OCI-LY3 (cell line): ENCODE results near the gene DAGLA.

Experiments
- H2AFZ ChIP-seq: fragments of 200-600, 300-600 bp; shearing (Covaris generic); 2 replicates; pipeline ENCODE4 v1.6.0; 2014; ENCODE audit warnings: antibody characterized with exemption, low read depth, low read length
- H3K27ac ChIP-seq: fragments of 200-600, 300-600 bp; sonication (generic); 2 replicates; pipeline ENCODE4 v1.5.1; 2014; ENCODE audit warnings: mild to moderate bottlenecking, low read length, moderate library complexity, mixed read lengths
- H3K27me3 ChIP-seq: fragments of 200-600, 300-600 bp; sonication (generic); 2 replicates; pipeline ENCODE4 v1.6.1; 2014; ENCODE audit warnings: low read depth, low read length, mixed read lengths
- H3K36me3 ChIP-seq: fragments of 200-600, 300-600 bp; sonication (generic); replicated peaks from 2 replicates; pipeline ENCODE3; 2014; ENCODE audit warnings: low read depth, low read length, mixed read lengths
- H3K4me1 ChIP-seq: fragments of 300-600, 200-600 bp; sonication (generic); 2 replicates; pipeline ENCODE4 v1.6.1; 2014; ENCODE audit warnings: low read length, mixed read lengths
- H3K4me2 ChIP-seq: fragments of 200-600, 300-600 bp; sonication (generic); 2 replicates; pipeline ENCODE4 v1.6.1; 2014; ENCODE audit warnings: low read length, mixed read lengths
- H3K4me3 ChIP-seq: fragments of 300-600, 200-600 bp; sonication (generic); 2 replicates; pipeline ENCODE4 v1.5.1; 2014; ENCODE audit warnings: antibody characterized with exemption, mild to moderate bottlenecking, low read length, moderate library complexity
- H3K79me2 ChIP-seq: fragments of 300-600, 200-600 bp; shearing (Covaris generic); 2 replicates; pipeline ENCODE4 v1.6.1; 2014; ENCODE audit warnings: mild to moderate bottlenecking, low read length, mixed read lengths
- H3K9ac ChIP-seq: fragments of 300-600, 200-600 bp; shearing (Covaris generic); 2 replicates; pipeline ENCODE4 v1.6.0; 2014; ENCODE audit warnings: mild to moderate bottlenecking, low read length, moderate library complexity
- H3K9me3 ChIP-seq: fragments of 200-600, 300-600 bp; shearing (Covaris generic); 2 replicates; pipeline ENCODE4 v1.6.1; 2014; ENCODE audit warnings: low read length, mixed read lengths; ENCODE audit not compliant: insufficient read depth
- H4K20me1 ChIP-seq: fragments of 200-600, 300-600 bp; sonication (generic); 2 replicates; pipeline ENCODE4 v1.6.1; 2016; ENCODE audit warnings: low read length, mixed read lengths; ENCODE audit not compliant: insufficient read depth
- EZH2phosphoT487 ChIP-seq: fragments of 200-600 bp; shearing (Covaris generic); IDR thresholded peaks from 2 replicates; pipeline ENCODE4 v1.6.1; 2018; ENCODE audit warnings: antibody characterized with exemption, mixed run types, low read depth
- TF ChIP-seq, protein P1 (sequence below): fragments of 200-600, 300-600 bp; sonication (generic); IDR thresholded peaks from 2 replicates; pipeline ENCODE4 v1.5.1; 2014; ENCODE audit warnings: antibody characterized with exemption, low read length, low read depth

Gene DAGLA

DNA sequence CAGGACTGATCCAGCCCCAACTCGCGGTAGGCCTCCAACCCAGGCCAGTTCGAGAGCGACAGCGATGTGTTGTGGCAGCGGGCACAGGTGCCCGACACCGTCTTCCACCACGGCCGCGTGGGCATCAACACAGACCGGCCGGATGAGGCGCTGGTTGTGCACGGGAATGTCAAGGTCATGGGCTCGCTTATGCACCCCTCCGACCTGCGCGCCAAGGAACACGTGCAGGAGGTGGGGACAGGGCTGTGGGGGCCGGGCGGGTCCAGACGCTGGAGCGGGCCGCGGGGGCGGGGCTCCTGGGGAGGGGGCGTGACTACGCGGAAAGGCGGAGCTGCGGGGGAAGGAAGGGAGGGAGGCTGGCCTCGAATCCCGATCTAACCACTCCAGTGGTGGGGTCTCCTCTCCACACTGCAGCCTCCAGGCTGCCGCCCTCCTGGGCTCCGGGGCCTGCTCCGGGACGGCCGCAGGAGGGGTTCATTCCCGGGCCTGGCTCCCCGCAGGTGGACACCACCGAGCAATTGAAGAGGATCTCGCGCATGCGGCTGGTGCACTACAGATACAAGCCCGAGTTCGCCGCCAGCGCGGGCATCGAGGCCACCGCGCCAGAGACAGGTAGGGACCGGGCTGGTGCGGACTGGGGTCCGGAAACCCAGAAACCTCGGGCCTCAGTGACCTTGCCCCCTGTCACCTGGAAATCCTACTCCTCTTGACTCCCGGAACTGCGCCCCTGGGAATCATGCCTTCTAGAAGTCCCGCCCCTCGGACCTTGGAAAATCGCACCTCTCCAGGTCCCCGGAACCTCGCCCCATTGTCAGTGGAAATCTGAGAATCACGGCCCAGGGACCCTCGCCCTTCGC, 97.3 kb downstream of the DAGLA start:
- Histone ChIP-seq H3K4me2 (no peak overlapping the region), H3K4me1 (no peaks in the 10 kb centered on the region), H3K9ac (no peak overlapping the region), H3K36me3 (no peaks in the 10 kb centered on the region), H3K9me3 (no peaks in the 10 kb centered on the region), H2AFZ (no peak overlapping the region), H3K27ac (no peak overlapping the region), H3K27me3 (no peaks in the 10 kb centered on the region), H3K4me3 (no peak overlapping the region), H4K20me1 (no peaks in the 10 kb centered on the region), H3K79me2 (no peaks in the 10 kb centered on the region)
- TF ChIP-seq, protein P1, sequence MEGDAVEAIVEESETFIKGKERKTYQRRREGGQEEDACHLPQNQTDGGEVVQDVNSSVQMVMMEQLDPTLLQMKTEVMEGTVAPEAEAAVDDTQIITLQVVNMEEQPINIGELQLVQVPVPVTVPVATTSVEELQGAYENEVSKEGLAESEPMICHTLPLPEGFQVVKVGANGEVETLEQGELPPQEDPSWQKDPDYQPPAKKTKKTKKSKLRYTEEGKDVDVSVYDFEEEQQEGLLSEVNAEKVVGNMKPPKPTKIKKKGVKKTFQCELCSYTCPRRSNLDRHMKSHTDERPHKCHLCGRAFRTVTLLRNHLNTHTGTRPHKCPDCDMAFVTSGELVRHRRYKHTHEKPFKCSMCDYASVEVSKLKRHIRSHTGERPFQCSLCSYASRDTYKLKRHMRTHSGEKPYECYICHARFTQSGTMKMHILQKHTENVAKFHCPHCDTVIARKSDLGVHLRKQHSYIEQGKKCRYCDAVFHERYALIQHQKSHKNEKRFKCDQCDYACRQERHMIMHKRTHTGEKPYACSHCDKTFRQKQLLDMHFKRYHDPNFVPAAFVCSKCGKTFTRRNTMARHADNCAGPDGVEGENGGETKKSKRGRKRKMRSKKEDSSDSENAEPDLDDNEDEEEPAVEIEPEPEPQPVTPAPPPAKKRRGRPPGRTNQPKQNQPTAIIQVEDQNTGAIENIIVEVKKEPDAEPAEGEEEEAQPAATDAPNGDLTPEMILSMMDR, result no peak
- TF ChIP-seq EZH2phosphoT487, result no peak

DNA sequence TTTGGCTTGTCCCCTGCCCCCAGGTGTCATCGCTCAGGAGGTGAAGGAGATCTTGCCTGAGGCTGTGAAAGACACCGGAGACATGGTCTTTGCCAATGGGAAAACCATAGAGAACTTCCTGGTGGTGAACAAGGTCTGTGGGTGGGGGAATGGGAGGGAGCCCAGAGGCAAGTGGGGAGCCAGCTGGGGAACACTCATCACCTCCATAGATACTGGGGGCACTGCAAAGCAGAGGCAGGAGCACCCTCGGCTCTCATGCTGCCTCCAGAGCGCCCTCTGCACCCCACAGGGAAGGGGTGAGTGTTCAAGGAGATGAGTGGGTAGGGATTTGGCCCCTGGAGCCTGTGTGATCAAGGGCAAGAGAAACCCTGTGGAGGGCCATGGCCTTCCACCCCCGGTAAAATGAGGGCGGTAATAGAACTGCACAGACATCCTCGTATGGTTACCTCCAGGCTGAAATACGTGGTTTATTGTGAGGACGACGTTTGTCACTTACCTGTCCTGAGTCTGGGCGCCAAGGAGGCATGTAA, 98.2 kb downstream of the DAGLA start:
- no peaks in the 10 kb centered on the region for H3K9me3 ChIP-seq
- no peaks in the 10 kb centered on the region for H3K79me2 ChIP-seq
- no peaks in the 10 kb centered on the region for H3K4me1 ChIP-seq
- H4K20me1 ChIP-seq, result no peaks in the 10 kb centered on the region
- H2AFZ ChIP-seq, result no peak overlapping the region
- H3K36me3 ChIP-seq, result no peaks in the 10 kb centered on the region
- no peak overlapping the region for H3K4me2 ChIP-seq
- no peak overlapping the region for H3K27ac ChIP-seq
- H3K9ac ChIP-seq, result no peak overlapping the region
- no peak overlapping the region for H3K4me3 ChIP-seq
- no peaks in the 10 kb centered on the region for H3K27me3 ChIP-seq
- TF ChIP-seq EZH2phosphoT487, result no peak
- TF ChIP-seq, protein P1, result no peak

DNA sequence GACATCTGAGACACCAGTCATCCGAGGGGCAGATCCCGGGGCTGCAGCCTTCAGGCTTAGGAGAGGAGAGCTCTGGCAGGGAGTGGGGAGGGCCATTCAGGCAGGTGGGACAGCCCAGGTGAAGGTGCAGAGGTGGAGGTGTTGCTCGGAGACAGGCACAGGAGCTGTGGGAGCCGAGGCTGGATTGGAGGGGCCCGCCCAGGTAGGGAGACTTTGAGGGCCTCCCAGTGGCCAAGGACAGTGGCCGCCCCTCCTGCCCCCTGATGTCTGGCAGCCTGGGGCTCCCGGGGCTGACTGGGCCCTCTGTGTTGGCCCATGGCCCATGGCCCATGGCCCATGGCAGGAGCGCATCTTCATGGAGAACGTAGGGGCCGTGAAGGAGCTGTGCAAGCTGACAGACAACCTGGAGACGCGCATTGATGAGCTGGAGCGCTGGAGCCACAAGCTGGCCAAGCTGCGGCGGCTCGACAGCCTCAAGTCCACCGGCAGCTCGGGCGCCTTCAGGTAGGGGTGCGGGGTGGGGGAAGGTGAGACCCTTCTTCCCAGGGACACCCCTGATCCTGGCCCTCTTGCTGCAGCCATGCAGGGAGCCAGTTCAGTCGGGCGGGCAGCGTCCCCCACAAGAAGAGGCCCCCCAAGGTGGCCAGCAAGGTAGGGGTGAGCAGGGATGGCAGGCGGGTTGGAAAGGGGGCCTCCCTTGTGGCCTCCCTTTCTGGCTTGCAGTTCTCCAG, 98.9 kb downstream of the DAGLA start:
- Histone ChIP-seq H3K4me1 (no peaks in the 10 kb centered on the region), H3K27ac (no peak overlapping the region), H3K27me3 (no peaks in the 10 kb centered on the region), H4K20me1 (no peaks in the 10 kb centered on the region), H3K9ac (no peak overlapping the region), H3K79me2 (no peaks in the 10 kb centered on the region), H3K9me3 (no peaks in the 10 kb centered on the region), H2AFZ (no peak overlapping the region), H3K36me3 (no peaks in the 10 kb centered on the region), H3K4me2 (no peak overlapping the region), H3K4me3 (no peak overlapping the region)
- TF ChIP-seq, protein P1, result no peak
- no peak for TF ChIP-seq EZH2phosphoT487
